Mesenchymal stem cell (in vitro differentiated cells and primary cell): ENCODE data around the gene NRXN3.

ENCODE experiments used
- DNase-seq: peaks from one replicate; pipeline ENCODE4 v3.0.0-alpha.2; 2013
- H2AFZ ChIP-seq: one replicate; pipeline ENCODE4 v1.6.1; 2013; ENCODE audit warnings: low read depth, mild to moderate bottlenecking, control low read depth, inconsistent platforms, low read length, moderate library complexity
- H2AK5ac ChIP-seq: 2 replicates; pipeline ENCODE4 v1.6.1; 2013; ENCODE audit warnings: low read length, moderate library complexity, mild to moderate bottlenecking, inconsistent platforms; ENCODE audit not compliant: severe bottlenecking
- H2BK120ac ChIP-seq: one replicate; pipeline ENCODE4 v1.6.1; 2013; ENCODE audit warnings: low read depth, mild to moderate bottlenecking, inconsistent platforms, low read length, moderate library complexity
- H2BK12ac ChIP-seq, 2 experiments: one replicate each; pipeline ENCODE4 v1.6.1; 2013; ENCODE audit warnings: inconsistent platforms in 2 of 2, low read length in 2 of 2, mild to moderate bottlenecking in 2 of 2, moderate library complexity in 2 of 2, control low read depth in 1 of 2
- H2BK15ac ChIP-seq: one replicate; pipeline ENCODE4 v1.6.1; 2013; ENCODE audit warnings: mild to moderate bottlenecking, low read depth, inconsistent platforms; ENCODE audit not compliant: poor library complexity, severe bottlenecking
- H2BK5ac ChIP-seq: 2 replicates; pipeline ENCODE4 v1.6.1; 2013; ENCODE audit warnings: low read depth, mild to moderate bottlenecking, low read length, control low read depth, inconsistent platforms; ENCODE audit not compliant: poor library complexity, severe bottlenecking
- H3K14ac ChIP-seq, 2 experiments: one replicate each; pipeline ENCODE4 v1.6.1; 2013; ENCODE audit warnings: inconsistent platforms in 2 of 2, low read length in 2 of 2, control low read depth in 1 of 2, mild to moderate bottlenecking in 1 of 2, moderate library complexity in 1 of 2
- H3K18ac ChIP-seq, 2 experiments: one replicate each; pipeline ENCODE4 v1.6.1; 2013; ENCODE audit warnings: inconsistent platforms in 2 of 2, low read length in 2 of 2, control low read depth in 1 of 2, low read depth in 1 of 2, mild to moderate bottlenecking in 1 of 2
- H3K23ac ChIP-seq, 2 experiments: one replicate each; pipeline ENCODE4 v1.6.1; 2013; ENCODE audit warnings: inconsistent platforms in 2 of 2, low read length in 2 of 2, mild to moderate bottlenecking in 2 of 2, moderate library complexity in 2 of 2, control low read depth in 1 of 2
- H3K27ac ChIP-seq: 2 replicates; pipeline ENCODE4 v1.5.1; 2013; ENCODE audit warnings: mild to moderate bottlenecking, moderate library complexity, low read length, control low read depth, inconsistent platforms; ENCODE audit not compliant: poor library complexity, severe bottlenecking
- H3K27me3 ChIP-seq, 2 experiments: 2 replicates each; pipeline versions ENCODE4 v1.6.1 to v1.7.0; 2013; ENCODE audit warnings: low read length in 2 of 2, mild to moderate bottlenecking in 2 of 2, moderate library complexity in 2 of 2, control low read depth in 1 of 2, inconsistent platforms in 1 of 2; ENCODE audit not compliant: control insufficient read depth in 1 of 2, insufficient read depth in 1 of 2
- H3K36me3 ChIP-seq, 2 experiments: 2 replicates each; pipeline versions ENCODE4 v1.6.1 to v1.7.0; 2013; ENCODE audit warnings: low read length in 2 of 2, control low read depth in 1 of 2, inconsistent platforms in 1 of 2, low read depth in 1 of 2, mild to moderate bottlenecking in 1 of 2; ENCODE audit not compliant: insufficient read depth in 2 of 2, control insufficient read depth in 1 of 2
- H3K4ac ChIP-seq, 2 experiments: one replicate each; pipeline ENCODE4 v1.6.1; 2013; ENCODE audit warnings: inconsistent platforms in 2 of 2, low read length in 2 of 2, mild to moderate bottlenecking in 2 of 2, moderate library complexity in 2 of 2, control low read depth in 1 of 2, low read depth in 1 of 2
- H3K4me1 ChIP-seq: 2 replicates; pipeline ENCODE4 v1.6.1; 2013; ENCODE audit warnings: low read depth, low read length, control low read depth; ENCODE audit not compliant: control insufficient read depth, insufficient read depth
- H3K4me2 ChIP-seq: 2 replicates; pipeline ENCODE4 v1.6.1; 2013; ENCODE audit warnings: low read length, mild to moderate bottlenecking, inconsistent platforms; ENCODE audit not compliant: poor library complexity, severe bottlenecking
- H3K4me3 ChIP-seq, 2 experiments: 2 replicates each; pipeline versions ENCODE4 v1.5.1 to v1.7.0; 2013; ENCODE audit warnings: low read length in 2 of 2, mild to moderate bottlenecking in 2 of 2, control low read depth in 1 of 2, low read depth in 1 of 2; ENCODE audit not compliant: insufficient read depth in 1 of 2
- H3K79me1 ChIP-seq: replicated peaks from 2 replicates; pipeline ENCODE4 v1.6.1; 2013; ENCODE audit warnings: mild to moderate bottlenecking, control low read depth, low read length, inconsistent platforms; ENCODE audit not compliant: poor library complexity, severe bottlenecking
- H3K9ac ChIP-seq: 2 replicates; pipeline ENCODE4 v1.7.0; 2013; ENCODE audit warnings: mild to moderate bottlenecking, low read length, moderate library complexity
- H3K9me3 ChIP-seq: 2 replicates; pipeline ENCODE4 v1.7.0; 2013; ENCODE audit warnings: mild to moderate bottlenecking, low read length; ENCODE audit not compliant: control insufficient read depth
- H4K8ac ChIP-seq: one replicate; pipeline ENCODE4 v1.6.1; 2013; ENCODE audit warnings: inconsistent platforms, mild to moderate bottlenecking, low read length, moderate library complexity
- H4K91ac ChIP-seq: one replicate; pipeline ENCODE4 v1.6.1; 2013; ENCODE audit warnings: mild to moderate bottlenecking, low read length, inconsistent platforms
- WGBS: methylation state at CpG from one replicate; pipeline ENCODE4 v1.1.7; 2013; ENCODE audit warnings: mixed read lengths; 5-methylcytosine and 5-hydroxymethylcytosine counted together

Gene NRXN3

DNA sequence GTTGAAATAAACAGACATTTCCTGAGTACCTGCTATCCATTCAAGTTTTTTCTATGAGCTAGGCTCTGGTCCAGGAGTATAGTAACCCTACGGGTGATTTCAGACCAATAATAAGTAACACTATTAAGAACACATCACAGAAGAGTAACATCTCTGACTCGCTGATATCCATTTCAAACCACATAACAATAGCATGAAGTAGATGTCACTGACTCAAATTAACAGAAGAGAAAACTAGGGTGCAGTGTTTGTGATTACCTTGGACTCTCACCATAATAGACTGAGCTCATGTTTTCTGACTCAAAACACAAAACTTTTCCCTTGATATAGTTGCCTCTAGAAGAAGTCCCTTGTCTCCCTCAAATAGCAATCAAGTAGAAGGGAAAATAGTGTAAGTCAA lies 1618.2 kb downstream of the NRXN3 start:
- Histone ChIP-seq H2AFZ (no peak overlapping the region), H3K9me3 (no peaks in the 10 kb centered on the region), H2BK5ac (no peak overlapping the region), H2BK120ac (no peak overlapping the region), H4K8ac (no peak overlapping the region), H3K79me1 (no peaks in the 10 kb centered on the region), H3K36me3 (no peaks in the 10 kb centered on the region), H3K14ac (no peak overlapping the region), H3K4me3 (no peak overlapping the region), H3K4me2 (no peak overlapping the region), H3K23ac (no peak overlapping the region), H4K91ac (no peak overlapping the region), H3K4ac (no peak overlapping the region), H3K27ac (no peak overlapping the region), H2AK5ac (no peak overlapping the region), H3K9ac (no peak overlapping the region), H3K27me3 (no peaks in the 10 kb centered on the region), H3K18ac (no peak overlapping the region), H2BK12ac (no peak overlapping the region), H3K4me1 (no peaks in the 10 kb centered on the region), H2BK15ac (no peak overlapping the region)
- no peak for DNase-seq
- WGBS = 89% methylated on average over 1 of the region's 2 CpGs

DNA sequence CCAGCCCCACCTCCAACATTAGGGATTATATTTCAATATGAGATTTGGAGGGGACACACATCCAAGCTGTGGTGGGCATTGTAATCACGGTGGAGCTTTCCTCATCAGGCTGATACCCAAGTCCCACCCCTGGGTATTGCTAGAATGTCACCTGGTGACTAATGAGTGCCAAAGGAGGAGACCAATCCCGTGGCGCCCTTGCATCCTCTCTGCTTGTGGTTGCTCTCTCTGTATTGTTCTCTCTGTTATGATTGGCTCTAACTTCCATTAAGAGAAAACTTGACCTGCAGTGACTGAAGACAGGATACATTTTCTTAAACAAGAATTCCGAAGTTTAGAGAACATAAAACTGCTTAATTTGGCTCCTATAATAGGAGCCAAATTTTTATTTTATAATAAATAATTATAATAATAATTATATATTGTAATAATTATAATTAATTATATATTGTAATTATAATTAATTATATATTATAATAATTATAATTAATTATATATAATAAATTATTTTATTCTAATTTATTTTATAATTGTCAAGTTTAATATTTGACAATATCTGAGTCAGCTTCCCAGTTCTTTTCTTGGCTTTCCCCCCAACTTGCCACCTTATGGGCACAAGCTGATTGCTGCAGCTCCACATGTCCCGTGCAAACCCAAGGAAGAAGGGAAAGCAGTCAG lies 1621.0 kb downstream of the NRXN3 start:
- H3K18ac ChIP-seq = no peak overlapping the region
- H3K27ac ChIP-seq = no peak overlapping the region
- no peaks in the 10 kb centered on the region for H3K36me3 ChIP-seq
- no peak overlapping the region for H3K9ac ChIP-seq
- no peak overlapping the region for H2BK15ac ChIP-seq
- H2BK12ac ChIP-seq = no peak overlapping the region
- no peak overlapping the region for H3K14ac ChIP-seq
- H2BK120ac ChIP-seq = no peak overlapping the region
- H2AK5ac ChIP-seq = no peak overlapping the region
- no peak overlapping the region for H4K8ac ChIP-seq
- H3K4ac ChIP-seq = no peak overlapping the region
- no peaks in the 10 kb centered on the region for H3K79me1 ChIP-seq
- no peak overlapping the region for H2AFZ ChIP-seq
- 90% methylated on average over 4 of the region's 5 CpGs for WGBS
- H3K4me3 ChIP-seq = no peak overlapping the region
- H3K27me3 ChIP-seq = no peaks in the 10 kb centered on the region
- H3K4me2 ChIP-seq = no peak overlapping the region
- no peaks in the 10 kb centered on the region for H3K9me3 ChIP-seq
- no peak for DNase-seq
- H3K23ac ChIP-seq = no peak overlapping the region
- no peak overlapping the region for H2BK5ac ChIP-seq
- no peaks in the 10 kb centered on the region for H3K4me1 ChIP-seq
- H4K91ac ChIP-seq = no peak overlapping the region

DNA sequence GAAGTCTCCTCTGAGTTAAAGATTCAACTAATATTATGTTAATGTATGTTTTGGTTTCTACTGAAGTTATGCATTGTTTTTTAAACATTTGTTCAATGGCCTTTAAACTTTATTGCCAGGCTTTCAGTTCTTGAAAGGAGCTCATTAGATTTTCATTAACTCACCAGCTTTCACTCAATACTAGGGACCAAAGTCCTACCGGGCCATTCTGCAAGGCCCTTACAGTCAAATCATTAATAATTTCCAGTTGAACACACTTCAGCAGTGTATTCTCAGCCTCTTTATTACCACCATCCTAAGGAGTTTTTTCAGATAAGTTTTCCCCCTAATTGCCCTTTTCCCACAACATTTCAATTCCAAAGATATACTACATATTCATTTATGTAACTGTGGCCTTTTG lies 1631.9 kb downstream of the NRXN3 start:
- H2AK5ac ChIP-seq = no peak overlapping the region
- no peaks in the 10 kb centered on the region for H3K27me3 ChIP-seq
- H2BK120ac ChIP-seq = no peak overlapping the region
- WGBS = 100% methylated on average over 1 of the region's 1 CpG
- H3K4me1 ChIP-seq = no peaks in the 10 kb centered on the region
- H3K36me3 ChIP-seq = no peaks in the 10 kb centered on the region
- H3K4ac ChIP-seq = no peak overlapping the region
- H2BK12ac ChIP-seq = no peak overlapping the region
- H3K18ac ChIP-seq = no peak overlapping the region
- DNase-seq = no peak
- H4K91ac ChIP-seq = no peak overlapping the region
- H3K4me2 ChIP-seq = no peak overlapping the region
- H2BK5ac ChIP-seq = no peak overlapping the region
- no peak overlapping the region for H2AFZ ChIP-seq
- H2BK15ac ChIP-seq = no peak overlapping the region
- H3K23ac ChIP-seq = no peak overlapping the region
- H3K9me3 ChIP-seq = no peaks in the 10 kb centered on the region
- no peak overlapping the region for H3K9ac ChIP-seq
- H3K79me1 ChIP-seq = no peaks in the 10 kb centered on the region
- no peak overlapping the region for H3K27ac ChIP-seq
- no peak overlapping the region for H4K8ac ChIP-seq
- no peak overlapping the region for H3K14ac ChIP-seq
- no peak overlapping the region for H3K4me3 ChIP-seq

DNA sequence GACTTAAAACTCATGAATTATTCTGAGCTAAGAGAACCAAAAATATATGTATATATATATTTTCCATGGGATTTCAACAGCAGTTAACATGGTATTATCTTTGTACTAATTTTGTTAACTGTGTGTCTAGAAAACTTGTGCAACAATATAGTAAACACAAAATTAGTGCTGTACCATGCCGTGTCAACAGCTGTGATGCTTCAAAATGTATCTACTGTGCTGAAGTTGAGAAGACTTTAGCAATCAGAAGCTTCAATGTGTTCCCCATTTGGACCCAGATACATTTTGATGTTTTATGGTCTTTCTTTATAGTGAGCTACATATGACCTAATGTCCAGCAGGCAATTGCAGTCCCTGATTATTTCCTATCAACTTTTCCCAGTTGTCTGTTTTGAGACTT lies 1635.5 kb downstream of the NRXN3 start:
- Histone ChIP-seq H3K27me3 (no peaks in the 10 kb centered on the region), H2BK12ac (no peak overlapping the region), H2BK5ac (no peak overlapping the region), H2AFZ (no peak overlapping the region), H3K18ac (no peak overlapping the region), H3K9me3 (no peaks in the 10 kb centered on the region), H2BK120ac (no peak overlapping the region), H3K4me1 (no peaks in the 10 kb centered on the region), H3K79me1 (no peaks in the 10 kb centered on the region), H3K4me3 (no peak overlapping the region), H3K9ac (no peak overlapping the region), H3K27ac (no peak overlapping the region), H4K8ac (no peak overlapping the region), H3K14ac (no peak overlapping the region), H3K23ac (no peak overlapping the region), H4K91ac (no peak overlapping the region), H2AK5ac (no peak overlapping the region), H3K4ac (no peak overlapping the region), H3K36me3 (no peaks in the 10 kb centered on the region), H3K4me2 (no peak overlapping the region), H2BK15ac (no peak overlapping the region)
- DNase-seq = no peak
- WGBS = 100% methylated on average over 1 of the region's 1 CpG
